Subcutaneous abdominal adipose tissue (tissue), 5 donors: ENCODE data around the gene FKBP8.

Experiments
- H3K27ac ChIP-seq: one replicate; pipeline ENCODE4 v1.7.0; 2013; ENCODE audit warnings: low read depth, mild to moderate bottlenecking, inconsistent platforms, low read length, moderate library complexity
- H3K27me3 ChIP-seq, 5 donors: one replicate each; pipeline ENCODE4 v1.7.0; 2013; ENCODE audit warnings: low read length in 5 of 5, inconsistent platforms in 1 of 5; ENCODE audit not compliant: control insufficient read depth in 5 of 5, insufficient read depth in 4 of 5
- H3K36me3 ChIP-seq, 5 donors: one replicate each; pipeline ENCODE4 v1.7.0; 2013; ENCODE audit warnings: low read length in 5 of 5; ENCODE audit not compliant: control insufficient read depth in 5 of 5, insufficient read depth in 5 of 5
- H3K4me1 ChIP-seq, 5 donors: one replicate each; pipeline ENCODE4 v1.7.0; 2013; ENCODE audit warnings: low read length in 5 of 5, mild to moderate bottlenecking in 3 of 5, moderate library complexity in 1 of 5; ENCODE audit not compliant: control insufficient read depth in 5 of 5, insufficient read depth in 5 of 5
- H3K4me3 ChIP-seq, 5 donors: one replicate each; pipeline ENCODE4 v1.7.0; 2013; ENCODE audit warnings: low read length in 5 of 5, low read depth in 1 of 5
- H3K9ac ChIP-seq, 5 donors: one replicate each; pipeline ENCODE4 v1.7.0; 2013; ENCODE audit warnings: low read length in 5 of 5, mild to moderate bottlenecking in 4 of 5, moderate library complexity in 3 of 5
- H3K9me3 ChIP-seq, 5 donors: one replicate each; pipeline ENCODE4 v1.7.0; 2013; ENCODE audit warnings: low read length in 5 of 5; ENCODE audit not compliant: control insufficient read depth in 5 of 5
- donor health status: healthy.
- donor health status: healthy.
- donor health status: healthy.
- donor health status: healthy.
- donor health status: healthy.

FKBP8 gene

GRCh38 chr19:18503337-18503970 is 39.9 kb downstream of the FKBP8 start:
- H3K9ac ChIP-seq = no peak overlapping the region
- H3K36me3 ChIP-seq = no peaks in the 10 kb centered on the region
- no peaks in the 10 kb centered on the region for H3K27me3 ChIP-seq

GRCh38 chr19:18502638-18503294 is 40.6 kb downstream of the FKBP8 start:
- Histone ChIP-seq H3K4me3 (no peak overlapping the region), H3K4me1 (peaks cover 36 to 98% (median 86%) of the 10 kb centered on the region in 5 donors), H3K27ac (peak overlapping the region; percentile 16), H3K9ac (no peak overlapping the region), H3K36me3 (no peaks in the 10 kb centered on the region), H3K27me3 (no peaks in the 10 kb centered on the region), H3K9me3 (no peaks in the 10 kb centered on the region)

More at GRCh38 chr19:18503337-18503970, 39.9 kb downstream of the FKBP8 start:
- peak overlapping the region in 1 of 5 donors; percentile 15 for H3K4me3 ChIP-seq
- no peaks in the 10 kb centered on the region for H3K9me3 ChIP-seq
- H3K4me1 ChIP-seq = peaks cover 38 to 97% (median 93%) of the 10 kb centered on the region in 5 donors
- H3K27ac ChIP-seq = peak overlapping the region; percentile 16

- H3K36me3 ChIP-seq = no peaks in the 10 kb centered on the region
- H3K9ac ChIP-seq = peak overlapping the region in 2 of 5 donors; percentile 29 to 39
- H3K27ac ChIP-seq = no peak overlapping the region
- H3K27me3 ChIP-seq = no peaks in the 10 kb centered on the region
- H3K4me3 ChIP-seq = no peak overlapping the region
- no peaks in the 10 kb centered on the region for H3K9me3 ChIP-seq
- peaks cover 32 to 93% (median 80%) of the 10 kb centered on the region in 5 donors for H3K4me1 ChIP-seq
Measured at GRCh38 chr19:18502246-18502637, 41.1 kb downstream of the FKBP8 start.

- Histone ChIP-seq H3K27me3 (no peaks in the 10 kb centered on the region), H3K36me3 (no peaks in the 10 kb centered on the region), H3K9ac (peak overlapping the region in 2 of 5 donors; percentile 29 to 39), H3K9me3 (no peaks in the 10 kb centered on the region), H3K4me3 (no peak overlapping the region), H3K4me1 (peaks cover 29 to 90% (median 76%) of the 10 kb centered on the region in 5 donors), H3K27ac (no peak overlapping the region)
Measured at GRCh38 chr19:18501832-18502231, 41.5 kb downstream of the FKBP8 start.

- Histone ChIP-seq H3K36me3 (no peaks in the 10 kb centered on the region), H3K9ac (no peak overlapping the region), H3K9me3 (no peaks in the 10 kb centered on the region), H3K4me1 (peaks cover 24 to 90% (median 73%) of the 10 kb centered on the region in 5 donors), H3K27ac (peak overlapping the region; percentile 18), H3K27me3 (no peaks in the 10 kb centered on the region), H3K4me3 (no peak overlapping the region)
Measured at GRCh38 chr19:18501351-18501750, 42.0 kb downstream of the FKBP8 start.

GRCh38 chr19:18500799-18501198 is 42.6 kb downstream of the FKBP8 start:
- no peak overlapping the region for H3K9ac ChIP-seq
- H3K27ac ChIP-seq = peak overlapping the region; percentile 18
- no peaks in the 10 kb centered on the region for H3K27me3 ChIP-seq
- H3K4me1 ChIP-seq = peaks cover 22 to 90% (median 73%) of the 10 kb centered on the region in 5 donors
- H3K4me3 ChIP-seq = no peak overlapping the region
- H3K9me3 ChIP-seq = no peaks in the 10 kb centered on the region
- no peaks in the 10 kb centered on the region for H3K36me3 ChIP-seq

GRCh38 chr19:18500376-18500775 is 43.0 kb downstream of the FKBP8 start:
- no peaks in the 10 kb centered on the region for H3K27me3 ChIP-seq
- H3K4me3 ChIP-seq = no peak overlapping the region
- H3K36me3 ChIP-seq = no peaks in the 10 kb centered on the region
- H3K4me1 ChIP-seq = peaks cover 20 to 90% (median 72%) of the 10 kb centered on the region in 5 donors
- H3K9ac ChIP-seq = peak overlapping the region in 2 of 5 donors; percentile 9 to 41
- no peaks in the 10 kb centered on the region for H3K9me3 ChIP-seq
- peak overlapping the region; percentile 18 for H3K27ac ChIP-seq

- H3K27ac ChIP-seq = no peak overlapping the region
- H3K9ac ChIP-seq = no peak overlapping the region
- H3K27me3 ChIP-seq = no peaks in the 10 kb centered on the region
- H3K4me3 ChIP-seq = no peak overlapping the region
- H3K9me3 ChIP-seq = no peaks in the 10 kb centered on the region
- peaks cover 9 to 90% (median 69%) of the 10 kb centered on the region in 5 donors for H3K4me1 ChIP-seq
- H3K36me3 ChIP-seq = no peaks in the 10 kb centered on the region
Measured at GRCh38 chr19:18499055-18499775, 44.2 kb downstream of the FKBP8 start.

GRCh38 chr19:18496980-18497256 is 46.5 kb downstream of the FKBP8 start:
- Histone ChIP-seq H3K36me3 (no peaks in the 10 kb centered on the region), H3K9ac (no peak overlapping the region), H3K27me3 (no peaks in the 10 kb centered on the region), H3K27ac (no peak overlapping the region), H3K4me1 (peaks cover 5 to 87% (median 61%) of the 10 kb centered on the region in 5 donors), H3K9me3 (no peaks in the 10 kb centered on the region), H3K4me3 (no peak overlapping the region)
